Measurements from ENCODE around the gene TEKT2.

Gene TEKT2

DNA sequence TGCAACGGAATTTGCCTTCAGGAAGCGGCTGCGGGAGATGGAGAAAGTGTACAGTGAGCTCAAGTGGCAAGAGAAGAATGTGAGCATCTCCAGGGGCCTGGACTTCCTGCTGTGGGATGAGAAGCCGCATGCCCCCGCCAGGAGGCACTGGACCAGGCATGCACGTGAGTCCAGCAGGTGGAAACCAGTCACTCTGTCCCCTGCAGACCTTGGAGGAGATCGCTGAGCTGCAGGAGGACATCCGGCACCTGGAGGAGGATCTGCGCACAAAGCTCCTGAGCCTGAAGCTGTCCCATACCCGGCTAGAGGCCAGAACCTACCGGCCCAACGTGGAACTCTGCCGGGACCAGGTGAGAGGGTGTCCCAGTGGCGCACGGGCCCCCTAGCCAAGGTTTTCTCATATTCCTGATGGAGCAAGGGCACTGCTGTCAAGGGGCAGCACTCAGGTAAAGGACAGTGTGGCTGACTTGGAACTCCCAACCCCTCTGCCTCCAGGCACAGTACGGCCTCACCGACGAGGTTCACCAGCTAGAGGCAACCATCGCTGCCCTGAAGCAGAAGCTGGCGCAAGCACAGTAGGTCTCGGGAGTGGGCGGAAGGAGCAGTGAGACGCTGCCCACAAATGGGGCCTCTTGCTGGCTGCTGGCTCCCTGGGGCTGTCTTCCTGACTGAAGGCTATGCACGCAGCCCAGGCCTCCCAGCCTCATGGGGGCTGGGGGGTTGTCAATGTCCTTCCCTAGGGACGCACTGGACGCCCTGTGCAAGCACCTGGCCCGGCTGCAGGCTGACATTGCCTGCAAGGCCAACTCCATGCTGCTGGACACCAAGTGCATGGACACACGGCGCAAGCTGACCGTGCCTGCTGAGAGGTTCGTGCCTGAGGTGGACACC is 3.6 kb downstream of the TEKT2 start:
- no peak for DNase-seq (ENCODE audit: low spot score)

DNA sequence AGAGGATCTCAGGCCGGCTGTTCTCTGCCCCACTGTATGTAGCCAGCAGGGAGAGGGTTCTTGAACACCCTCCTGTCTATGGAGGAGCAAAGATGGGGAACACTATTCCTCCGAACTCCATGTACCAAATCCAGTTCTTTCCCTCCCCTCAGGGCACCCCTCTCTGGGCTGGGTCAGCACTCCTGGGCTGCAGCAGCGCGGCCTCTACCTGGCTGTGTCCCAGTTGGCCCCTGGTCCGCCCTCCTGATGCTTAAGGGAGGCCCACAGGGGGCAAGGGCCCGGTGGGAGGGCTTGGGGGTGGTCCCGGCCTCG is 4.3 kb downstream of the TEKT2 start:
- no peak for DNase-seq (ENCODE audit: low spot score)

DNA sequence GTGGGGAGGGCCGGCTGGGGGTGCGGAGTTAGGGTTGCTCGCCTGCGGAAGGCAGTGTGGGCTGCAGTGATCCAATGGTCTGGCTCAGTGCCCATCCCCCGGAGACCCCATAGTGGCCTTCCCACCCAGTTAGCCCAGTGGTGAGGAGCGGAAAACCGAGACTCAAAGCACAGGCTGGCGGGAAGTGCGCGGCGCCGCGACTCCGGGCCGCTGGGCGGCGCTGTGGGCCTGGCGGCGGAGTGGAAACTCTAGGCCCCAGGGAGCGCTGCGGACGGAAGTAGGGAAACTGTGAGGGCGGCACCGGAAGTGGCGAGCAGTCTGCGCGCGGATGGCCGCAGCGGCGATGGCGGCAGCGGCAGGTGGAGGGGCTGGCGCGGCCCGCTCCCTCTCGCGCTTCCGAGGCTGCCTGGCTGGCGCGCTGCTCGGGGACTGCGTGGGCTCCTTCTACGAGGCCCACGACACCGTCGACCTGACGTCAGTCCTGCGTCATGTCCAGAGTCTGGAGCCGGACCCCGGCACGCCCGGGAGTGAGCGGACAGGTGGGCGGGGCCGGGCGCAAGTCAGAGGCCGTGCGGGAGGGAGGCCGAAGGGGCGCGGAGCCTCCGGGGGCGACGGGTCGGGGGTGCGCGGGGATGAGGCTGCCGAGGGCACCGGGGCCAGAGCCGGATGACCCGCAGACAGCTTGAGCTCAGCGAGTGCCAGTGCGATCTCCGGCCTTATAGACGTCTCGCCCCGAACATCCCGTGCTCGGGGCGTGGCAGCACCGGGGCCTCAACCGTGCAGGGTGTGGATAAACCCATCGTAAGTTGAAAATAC is 4.9 kb downstream of the TEKT2 start, which contains the start of gene ADPRS:
TSS of gene ADPRS (plus strand) at position 316 of the 816 bp plus-strand sequence. CDS start at position 329, 13 bp downstream.
- peak; percentile 87 for DNase-seq (ENCODE audit: low spot score)

DNA sequence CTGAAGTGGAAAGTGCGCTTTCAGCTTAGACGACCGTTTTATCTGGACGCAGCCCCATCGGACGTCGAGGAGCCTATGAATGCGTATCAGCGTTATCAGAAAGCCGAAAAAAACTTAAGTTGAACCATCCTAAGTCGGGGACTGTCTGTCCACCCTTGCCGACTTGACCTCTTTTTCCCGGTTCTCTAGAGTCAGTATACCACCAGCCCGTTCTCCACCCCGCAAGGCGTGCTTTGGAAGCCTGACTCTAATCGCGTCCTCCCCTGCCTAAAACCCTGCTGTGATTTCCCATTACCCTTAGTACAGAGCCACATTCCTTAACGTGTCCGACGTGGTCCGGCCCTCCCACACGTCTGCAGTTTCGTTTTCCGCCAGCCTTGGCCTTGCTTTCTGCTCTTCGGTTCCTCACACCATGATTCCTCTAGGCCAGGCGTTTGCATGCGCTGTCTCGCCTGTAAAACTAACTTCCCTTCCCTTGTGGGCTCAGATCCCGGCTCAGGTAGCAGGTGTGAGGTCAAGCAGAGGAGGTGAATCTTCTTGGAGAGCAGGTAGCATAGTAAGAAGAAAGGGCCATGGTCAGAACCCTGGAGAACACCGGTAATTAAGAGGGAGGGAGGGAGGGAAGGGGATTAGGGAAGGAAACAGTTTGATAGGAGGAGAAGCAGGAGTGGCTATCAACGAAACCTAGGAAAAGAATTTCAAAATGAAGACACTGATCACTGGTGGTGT is 5.7 kb downstream of the TEKT2 start:
- DNase-seq (ENCODE audit: low spot score), result peak; percentile 31

DNA sequence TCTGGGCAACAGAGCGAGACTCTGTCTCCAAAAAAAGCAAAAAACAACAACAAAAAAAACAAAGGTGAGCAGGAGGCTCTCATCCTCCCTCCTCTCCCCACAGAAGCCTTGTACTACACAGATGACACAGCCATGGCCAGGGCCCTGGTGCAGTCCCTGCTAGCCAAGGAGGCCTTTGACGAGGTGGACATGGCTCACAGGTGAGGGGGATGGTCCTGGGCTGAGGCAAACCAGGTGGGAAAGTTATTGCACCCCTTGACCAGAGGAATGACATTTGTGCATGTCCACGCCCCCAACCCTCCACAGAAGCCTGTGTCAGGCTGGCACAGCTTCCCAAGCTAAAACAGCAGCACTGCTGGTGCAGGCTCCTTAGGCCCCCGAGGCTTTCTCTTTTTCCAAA is 7.2 kb downstream of the TEKT2 start:
- DNase-seq (ENCODE audit: low spot score), result no peak

DNA sequence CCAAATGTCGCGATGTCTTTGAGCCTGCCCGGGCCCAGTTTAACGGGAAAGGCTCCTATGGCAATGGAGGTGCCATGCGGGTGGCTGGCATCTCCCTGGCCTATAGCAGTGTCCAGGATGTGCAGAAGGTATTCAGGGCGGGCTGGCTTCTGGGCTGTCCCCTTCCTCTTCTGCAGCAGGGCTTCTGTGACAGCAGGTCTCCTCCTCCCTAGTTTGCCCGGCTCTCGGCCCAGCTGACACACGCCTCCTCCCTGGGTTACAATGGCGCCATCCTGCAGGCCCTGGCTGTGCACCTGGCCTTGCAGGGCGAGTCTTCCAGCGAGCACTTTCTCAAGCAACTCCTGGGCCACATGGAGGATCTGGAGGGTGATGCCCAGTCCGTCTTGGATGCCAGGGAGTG is 7.8 kb downstream of the TEKT2 start:
- DNase-seq (ENCODE audit: low spot score), result no peak

DNA sequence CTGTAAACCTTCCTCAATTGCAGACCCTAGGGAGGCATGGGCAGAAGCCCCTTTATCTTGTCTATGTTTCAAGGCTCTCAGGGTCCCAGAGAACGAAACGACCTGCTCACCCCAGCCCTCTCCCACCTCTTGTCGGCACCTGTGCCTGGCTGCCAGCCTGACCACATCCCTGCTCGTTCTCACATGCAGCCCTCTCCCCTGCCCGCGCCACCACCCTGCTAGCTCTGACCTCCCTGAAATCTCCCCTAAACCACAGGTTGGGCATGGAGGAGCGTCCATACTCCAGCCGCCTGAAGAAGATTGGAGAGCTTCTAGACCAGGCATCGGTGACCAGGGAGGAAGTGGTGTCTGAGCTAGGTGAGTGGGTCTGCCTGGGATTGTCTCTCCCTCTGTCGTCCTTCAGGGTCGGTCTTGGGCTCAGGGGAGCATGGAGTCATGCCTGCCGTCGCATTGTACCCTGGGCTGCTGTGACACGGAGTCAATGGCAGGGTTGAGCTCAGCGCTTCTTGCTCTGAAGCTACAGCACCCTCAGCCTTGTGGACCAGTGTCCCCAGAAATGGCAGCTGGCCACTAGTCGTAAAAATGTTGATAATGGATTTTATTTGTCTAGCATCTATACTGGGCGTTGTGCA is 8.4 kb downstream of the TEKT2 start:
- DNase-seq (ENCODE audit: low spot score), result no peak

DNA sequence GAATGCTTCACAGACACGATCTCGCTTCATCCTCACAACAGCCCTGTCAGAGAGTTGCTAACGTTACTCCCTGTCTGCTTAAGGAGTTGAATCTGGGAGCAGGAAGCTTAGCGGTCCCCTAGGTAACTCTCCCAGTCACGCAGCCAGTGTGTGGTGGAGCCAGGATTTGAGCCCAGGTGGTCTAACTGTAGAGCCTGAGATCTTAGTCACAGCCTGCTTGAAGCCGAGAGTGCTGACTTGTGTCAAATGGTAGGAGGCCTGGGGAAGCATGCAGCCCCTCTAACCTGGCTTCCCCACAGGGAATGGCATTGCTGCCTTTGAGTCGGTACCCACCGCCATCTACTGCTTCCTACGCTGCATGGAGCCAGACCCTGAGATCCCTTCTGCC is 8.9 kb downstream of the TEKT2 start:
- no peak for DNase-seq (ENCODE audit: low spot score)

DNA sequence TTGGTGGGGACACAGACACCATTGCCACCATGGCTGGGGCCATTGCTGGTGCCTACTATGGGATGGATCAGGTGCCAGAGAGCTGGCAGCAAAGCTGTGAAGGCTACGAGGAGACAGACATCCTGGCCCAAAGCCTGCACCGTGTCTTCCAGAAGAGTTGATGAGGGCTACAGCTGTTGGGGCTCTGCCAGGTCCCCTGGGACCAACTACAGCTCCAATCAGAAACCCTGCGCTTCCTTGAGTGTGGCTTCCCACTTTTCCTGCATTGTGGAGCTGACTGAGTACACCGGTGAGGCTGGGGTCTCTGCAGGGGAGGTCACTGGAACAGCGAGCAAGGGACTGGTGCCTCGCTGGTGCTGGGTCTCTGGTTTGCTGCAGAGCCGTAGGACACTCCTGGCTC is 9.3 kb downstream of the TEKT2 start:
- DNase-seq (ENCODE audit: low spot score), result no peak

DNA sequence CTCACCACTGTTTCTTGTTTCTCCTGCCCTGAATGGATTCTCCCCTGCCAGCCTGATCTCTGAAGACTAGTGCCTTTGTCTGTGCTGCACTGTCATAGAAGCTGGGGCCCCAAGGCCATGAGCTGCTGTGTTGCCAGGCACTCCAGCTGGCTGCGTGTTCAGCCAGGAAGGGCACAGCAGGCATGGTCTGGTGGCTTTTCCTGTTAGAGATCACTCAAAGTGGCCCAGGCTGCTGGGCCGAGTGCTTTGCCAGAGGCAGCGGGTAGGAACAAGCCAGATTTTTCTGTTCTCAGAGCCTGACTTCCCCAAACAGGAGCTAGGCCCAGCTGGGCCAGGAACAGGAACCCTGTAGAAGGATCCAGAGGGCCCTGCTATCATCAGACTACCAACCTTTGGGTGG is 10.0 kb downstream of the TEKT2 start:
- no peak for DNase-seq (ENCODE audit: low spot score)

DNA sequence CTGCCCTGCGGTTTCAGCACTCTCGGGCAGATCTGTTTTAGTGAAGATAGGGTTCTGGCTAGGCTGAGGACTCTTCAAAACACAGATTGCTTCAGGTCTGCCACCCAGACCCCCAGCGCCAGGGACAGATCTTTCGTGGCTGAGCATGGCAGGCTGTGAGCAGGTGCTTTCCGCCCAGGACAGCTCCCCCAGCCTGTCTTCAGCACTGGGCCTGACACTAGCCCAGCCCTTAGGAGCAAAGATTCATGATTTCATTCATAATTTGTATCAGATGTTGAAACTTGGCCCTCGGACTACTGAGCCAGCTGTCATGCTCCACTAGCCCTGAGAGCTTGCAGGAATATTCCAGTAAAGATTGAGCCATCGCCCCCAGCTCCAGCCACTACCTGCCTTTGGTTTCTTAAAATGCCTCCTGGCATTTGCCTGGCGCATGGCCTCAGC is 10.7 kb downstream of the TEKT2 start:
- no peak for DNase-seq (ENCODE audit: low spot score)

DNA sequence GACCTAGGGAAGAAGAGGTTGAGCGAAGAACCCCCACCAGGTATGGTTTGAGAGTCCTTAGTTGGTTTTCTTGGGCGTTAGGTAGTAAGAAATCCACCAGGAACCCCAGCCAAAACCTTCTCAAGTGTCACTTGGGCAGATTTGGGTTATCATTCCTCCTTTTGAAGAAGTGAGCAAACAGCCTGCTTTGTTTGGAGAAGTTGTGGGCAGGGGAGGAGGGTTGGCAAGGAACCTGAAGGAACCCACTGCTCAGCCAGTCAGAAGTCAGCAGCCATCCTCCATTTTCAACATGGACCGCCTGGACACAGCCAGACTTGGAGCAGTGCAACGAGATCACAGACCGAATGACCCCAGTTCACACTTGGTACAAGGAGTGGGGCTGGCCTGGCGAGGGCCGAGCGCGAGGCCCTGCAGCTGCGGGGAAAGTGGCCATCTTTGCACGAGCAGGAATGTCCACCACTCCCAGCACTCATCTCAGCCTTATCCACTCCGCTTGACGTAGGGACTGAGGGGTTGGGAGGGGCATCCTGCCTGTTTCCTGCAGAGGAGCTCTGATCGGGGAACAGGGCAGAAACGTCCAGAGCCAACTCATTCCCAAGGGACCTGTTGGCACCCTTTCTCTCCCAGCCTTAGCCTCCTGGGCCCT is 12.0 kb downstream of the TEKT2 start:
- DNase-seq (ENCODE audit: low spot score), result no peak

DNA sequence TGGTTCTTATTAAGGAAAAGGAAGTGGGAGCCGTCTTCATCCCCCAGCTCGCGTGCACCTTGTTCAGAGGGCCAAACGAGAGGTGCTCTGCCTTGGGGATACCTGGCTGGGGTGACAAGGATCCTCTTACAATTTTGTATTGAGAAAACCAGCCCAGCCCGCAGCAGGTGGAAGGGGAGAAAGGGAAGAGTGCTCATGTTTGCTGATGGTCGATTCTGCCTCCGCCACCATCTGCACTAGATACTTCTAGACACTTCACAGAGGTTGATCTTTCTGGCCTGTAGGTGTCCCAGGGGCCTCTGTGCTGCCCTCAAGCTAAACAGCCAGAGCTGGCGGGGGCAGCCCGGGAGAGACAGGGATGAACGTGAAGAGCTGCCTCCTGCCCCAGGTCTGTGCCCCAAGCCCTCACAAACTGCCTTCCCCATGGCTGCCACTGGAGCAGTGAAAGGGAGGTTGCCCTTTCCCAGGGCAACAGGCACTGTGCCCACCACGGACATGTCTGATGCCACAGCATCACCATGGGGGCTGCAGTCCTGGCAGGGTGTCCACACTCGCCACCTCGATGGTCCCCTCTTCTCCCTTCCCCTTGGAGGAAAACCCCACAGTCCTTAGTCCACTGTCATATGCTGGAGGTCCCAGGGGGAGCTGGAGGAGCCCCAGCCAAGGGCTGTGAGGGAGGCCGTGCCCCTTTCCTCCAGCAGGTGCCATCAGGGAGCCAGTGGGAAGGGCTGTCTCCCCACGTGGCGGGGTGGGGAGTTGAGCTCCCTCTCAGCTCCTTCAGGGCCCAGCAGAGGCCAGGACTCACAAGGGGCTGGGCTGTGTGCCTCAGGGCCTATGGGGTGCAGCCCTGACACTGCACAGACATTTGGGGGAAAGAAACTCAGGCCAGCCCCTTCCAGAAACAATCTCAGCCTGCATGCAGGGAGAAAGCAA is 12.9 kb downstream of the TEKT2 start:
- no peak for DNase-seq (ENCODE audit: low spot score)

DNA sequence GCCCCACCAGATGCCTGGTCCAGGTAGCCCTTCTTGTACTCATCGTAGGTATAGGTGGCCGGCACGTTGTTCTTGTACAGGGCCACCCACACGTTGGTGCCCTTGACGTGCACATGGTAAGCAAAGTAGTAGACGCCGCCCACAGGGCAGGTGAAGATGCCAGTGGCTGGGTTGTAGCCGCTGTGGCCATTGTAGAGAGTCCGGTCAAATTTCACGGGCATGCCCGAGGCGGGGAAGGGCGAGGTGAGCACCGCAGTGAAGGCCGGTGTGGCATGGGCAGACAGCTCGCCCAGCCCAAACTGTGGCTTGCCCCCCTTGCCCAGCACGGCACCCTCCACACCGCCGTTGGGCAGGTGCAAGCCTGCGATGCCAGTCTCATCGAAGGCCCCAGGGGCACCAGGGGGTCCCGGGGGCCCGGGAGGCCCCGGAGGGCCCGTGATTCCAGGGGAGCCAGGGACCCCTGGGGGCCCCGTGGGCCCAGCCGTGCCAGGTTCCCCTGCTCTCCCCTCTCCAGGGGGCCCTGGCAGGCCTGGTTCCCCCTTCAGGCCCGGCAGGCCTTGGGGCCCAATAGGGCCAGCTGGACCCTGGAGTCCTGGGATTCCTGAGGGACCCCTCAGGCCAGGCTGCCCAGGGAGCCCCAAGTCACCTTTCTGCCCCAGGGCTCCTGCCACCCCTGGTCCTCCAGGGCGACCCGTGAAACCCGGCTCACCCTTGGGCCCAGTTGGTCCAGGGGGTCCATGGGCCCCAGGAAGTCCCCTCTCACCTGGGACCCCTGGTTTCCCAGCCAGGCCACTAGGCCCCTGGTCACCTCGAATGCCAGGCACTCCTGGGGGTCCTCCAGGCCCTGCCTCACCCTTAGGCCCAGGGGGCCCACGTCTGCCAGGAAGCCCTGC is 14.0 kb downstream of the TEKT2 start:
- DNase-seq (ENCODE audit: low spot score), result no peak

DNA sequence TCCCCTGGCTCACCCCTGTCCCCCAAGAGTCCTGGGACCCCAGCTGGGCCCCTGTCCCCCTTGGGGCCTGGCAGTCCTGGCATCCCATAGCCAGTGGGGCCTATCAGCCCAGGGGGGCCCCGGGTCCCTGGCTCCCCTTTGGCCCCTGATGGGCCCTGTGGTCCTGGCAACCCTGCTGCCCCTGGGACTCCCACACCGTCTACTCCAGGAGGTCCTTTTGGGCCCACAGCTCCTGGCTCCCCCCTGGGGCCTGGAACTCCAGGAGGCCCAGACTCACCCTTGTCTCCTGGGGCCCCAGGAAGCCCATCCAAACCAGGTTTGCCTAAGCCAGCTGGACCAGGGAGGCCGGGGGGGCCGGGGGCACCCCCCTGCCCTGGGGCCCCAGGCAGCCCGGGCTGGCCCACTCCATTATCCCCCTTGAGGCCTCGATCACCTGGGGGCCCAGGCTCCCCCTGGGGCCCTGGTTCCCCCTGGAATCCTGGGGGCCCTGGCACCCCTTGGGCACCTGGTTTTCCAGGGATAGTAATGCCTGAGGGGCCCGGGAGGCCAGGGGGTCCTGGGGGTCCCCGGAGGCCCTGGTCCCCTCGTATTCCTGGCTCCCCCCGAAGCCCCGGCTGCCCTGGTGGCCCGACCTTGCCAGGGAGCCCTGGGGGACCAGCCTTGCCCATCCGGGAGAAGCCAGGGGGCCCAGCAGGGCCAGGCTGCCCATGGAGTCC is 14.9 kb downstream of the TEKT2 start:
- no peak for DNase-seq (ENCODE audit: low spot score)

DNA sequence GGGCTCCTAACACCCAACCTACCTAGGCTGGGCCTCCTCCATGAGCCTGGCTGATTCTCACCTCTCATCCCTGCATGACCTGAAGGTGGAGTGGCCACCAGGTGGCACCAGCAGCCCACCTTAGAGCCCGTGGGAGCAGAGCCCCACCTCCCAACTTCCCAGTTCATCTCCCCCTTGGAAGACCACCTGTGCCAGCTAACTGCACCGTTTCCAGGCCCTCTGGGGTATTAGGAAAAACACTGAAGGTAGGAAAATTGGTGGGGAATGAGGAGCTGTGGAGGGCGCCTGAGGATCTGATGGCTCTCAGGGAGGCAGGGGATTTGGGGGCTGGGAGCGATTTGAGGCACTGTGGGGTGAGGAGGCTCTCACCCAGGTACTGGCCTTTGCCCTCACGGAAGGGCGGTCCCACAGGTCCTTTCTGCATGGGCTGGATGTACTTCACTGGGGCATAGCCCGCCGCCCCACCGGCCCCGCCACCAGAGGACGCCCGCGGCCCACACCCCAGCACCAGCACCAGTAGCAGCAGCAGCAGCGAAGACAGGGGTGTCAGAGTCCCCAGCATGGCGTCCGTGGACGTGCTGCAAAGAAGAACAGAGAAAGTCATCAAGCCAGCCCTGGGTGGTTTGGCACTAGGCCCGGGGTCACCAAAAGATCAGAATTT is 15.9 kb downstream of the TEKT2 start:
- peak; percentile 69 for DNase-seq (ENCODE audit: low spot score)

DNA sequence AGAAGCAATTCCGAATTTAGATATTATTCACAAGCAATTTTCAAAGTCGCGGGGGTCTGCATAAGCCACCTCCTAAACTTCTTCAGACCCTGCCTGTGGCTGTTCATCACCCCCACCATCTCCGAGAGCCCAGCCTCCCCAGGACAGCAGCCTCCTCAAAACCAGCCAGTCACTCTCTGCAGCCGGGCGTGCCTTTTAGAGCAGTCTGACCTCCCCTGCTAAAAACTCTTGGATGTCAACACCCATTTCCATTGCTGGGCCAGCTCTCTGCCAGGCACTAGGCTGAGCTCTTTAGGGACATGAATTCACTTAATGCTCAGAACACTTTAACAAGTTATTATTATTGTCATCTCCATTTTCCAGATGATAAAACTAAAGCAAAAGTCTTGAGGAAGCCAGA is 16.5 kb downstream of the TEKT2 start:
- DNase-seq (ENCODE audit: low spot score), result no peak

DNA sequence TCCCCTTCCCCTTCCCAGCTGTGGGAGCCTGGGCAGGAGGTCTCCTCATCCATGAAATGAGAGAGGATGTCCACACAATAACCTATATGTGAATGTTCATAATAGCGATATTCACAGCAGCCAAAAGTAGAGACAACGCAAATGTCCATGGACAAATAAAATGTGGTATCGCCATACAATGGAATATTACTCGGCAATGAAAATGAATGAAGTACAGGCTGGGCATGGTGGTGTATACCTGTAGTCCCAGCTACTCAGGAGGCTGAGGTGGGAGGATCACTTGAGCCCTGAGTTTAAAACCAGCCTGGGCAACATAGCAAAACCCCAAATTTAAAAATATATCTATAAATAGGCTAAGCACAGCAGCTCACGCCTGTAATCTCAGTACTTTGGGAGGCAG is 17.7 kb downstream of the TEKT2 start:
- no peak for DNase-seq (ENCODE audit: low spot score)
